NCI-H2227 treated with DMSO at 0.1 percent for 48 hours (cell line): ENCODE measurements around the gene PTPRM.
A peak's percentile ranks its signal among the peaks of the same experiment; 100 is the strongest.

Source experiments
- DNase-seq: peaks from one replicate; lab custom pipeline; 2025; lab: John Stamatoyannopoulos, UW

The PTPRM gene

GRCh38 chr18:8003878-8004675 is 437.0 kb downstream of the PTPRM start:
- DNase-seq: no peak

DNA sequence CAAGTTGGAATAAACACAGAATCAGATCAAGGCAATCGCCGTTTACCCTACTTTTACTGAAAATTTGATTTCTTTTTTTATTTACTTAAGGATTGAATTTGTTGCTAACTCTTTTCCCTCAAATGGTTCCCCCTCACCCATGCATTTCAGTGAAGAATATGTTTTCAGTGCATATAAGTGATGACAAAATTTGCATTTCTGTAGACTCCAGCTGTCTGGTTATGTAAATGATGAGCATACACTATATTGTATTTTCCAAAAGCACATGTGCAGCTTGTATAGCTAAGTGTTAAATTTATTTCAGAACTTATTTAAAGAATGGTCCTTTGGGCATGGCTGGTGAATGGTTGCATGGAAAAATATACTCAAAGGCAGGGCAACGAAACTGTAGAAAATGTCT is 437.7 kb downstream of the PTPRM start:
- no peak for DNase-seq

DNA sequence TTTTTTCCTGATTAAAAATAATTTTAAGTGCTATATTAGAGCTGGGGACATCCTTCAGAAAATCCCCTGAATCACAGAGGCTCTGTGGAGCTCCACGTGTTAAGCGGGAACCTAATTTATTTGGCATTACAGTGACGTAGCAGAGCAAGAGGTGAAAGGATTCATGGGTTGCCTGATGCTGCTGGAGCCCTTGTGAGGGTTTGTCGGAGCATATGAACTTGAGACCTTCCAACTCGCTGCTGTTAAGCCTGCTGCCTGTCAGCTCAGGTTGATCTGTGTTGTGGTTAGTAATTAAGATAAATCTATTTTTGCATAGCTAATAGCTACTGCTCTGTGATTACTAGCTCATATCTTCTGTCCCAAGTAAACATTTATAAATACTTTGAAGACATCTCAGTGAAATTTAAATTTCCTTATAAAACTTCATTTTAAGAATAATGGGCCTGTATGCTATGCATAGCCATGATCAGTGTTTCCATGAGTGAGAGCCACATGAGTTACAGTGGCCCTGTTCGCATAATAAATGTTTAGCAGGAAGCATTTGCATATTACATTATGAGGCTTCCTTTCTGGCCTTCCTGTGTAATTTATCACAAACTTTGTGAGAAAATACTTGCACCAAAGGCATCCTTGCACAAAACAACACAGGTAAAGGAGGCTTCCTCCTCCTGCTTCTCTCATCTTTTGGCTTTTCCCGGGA is 438.9 kb downstream of the PTPRM start:
- DNase-seq: no peak

DNA sequence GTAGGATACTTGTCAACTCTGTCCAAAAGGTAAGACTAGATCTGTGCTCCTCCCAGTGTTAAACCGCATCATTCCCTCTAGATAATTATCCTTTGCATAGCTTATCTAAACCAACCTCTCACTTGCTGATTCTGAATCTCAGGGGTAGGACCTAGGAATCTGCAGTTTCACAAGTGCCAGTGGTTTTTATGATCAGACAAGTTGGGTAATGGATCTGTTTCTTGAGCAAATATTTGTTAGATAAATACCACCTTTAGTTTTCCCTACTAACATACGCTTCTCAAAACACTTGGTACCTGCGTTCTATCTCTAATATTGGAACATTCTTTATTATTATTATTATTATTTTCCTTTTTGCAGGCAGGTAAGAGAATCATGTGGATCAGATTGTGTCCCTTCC is 439.9 kb downstream of the PTPRM start:
- DNase-seq: no peak

GRCh38 chr18:8008033-8008432 is 440.9 kb downstream of the PTPRM start:
- peak; percentile 24 for DNase-seq

GRCh38 chr18:8011361-8011760 is 444.2 kb downstream of the PTPRM start:
- DNase-seq: no peak

- no peak for DNase-seq
These were observed 444.8 kb downstream of the PTPRM start for GRCh38 chr18:8011906-8012305.

DNA sequence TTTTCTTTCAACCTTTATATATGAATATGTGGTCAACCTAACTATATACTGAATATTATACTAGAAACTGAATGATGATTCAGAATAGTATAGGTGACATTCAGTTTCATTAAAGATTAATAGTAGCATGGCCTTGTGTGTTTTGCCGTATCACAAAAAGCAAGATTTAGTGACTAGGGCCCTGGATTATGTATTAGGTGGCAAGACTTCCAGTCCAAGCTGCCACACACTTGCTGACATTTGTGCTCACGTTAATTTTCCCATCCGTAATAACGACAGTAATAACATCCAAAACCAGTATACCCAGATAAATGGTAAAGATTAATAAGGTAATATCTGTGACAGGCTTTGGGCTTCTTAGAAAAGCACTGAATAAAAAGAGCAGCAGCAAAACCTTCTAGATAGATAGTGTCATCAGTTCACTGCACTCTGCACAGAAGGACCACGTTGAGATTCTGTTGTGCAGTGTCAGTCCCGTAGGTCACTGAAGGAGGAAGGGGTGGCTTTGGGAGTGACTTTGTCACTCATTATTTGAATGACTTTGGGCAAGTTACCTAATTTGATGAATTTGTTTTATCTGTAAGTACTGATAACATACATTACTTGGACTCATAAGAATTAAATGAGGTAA is 451.7 kb downstream of the PTPRM start:
- DNase-seq: no peak

DNA sequence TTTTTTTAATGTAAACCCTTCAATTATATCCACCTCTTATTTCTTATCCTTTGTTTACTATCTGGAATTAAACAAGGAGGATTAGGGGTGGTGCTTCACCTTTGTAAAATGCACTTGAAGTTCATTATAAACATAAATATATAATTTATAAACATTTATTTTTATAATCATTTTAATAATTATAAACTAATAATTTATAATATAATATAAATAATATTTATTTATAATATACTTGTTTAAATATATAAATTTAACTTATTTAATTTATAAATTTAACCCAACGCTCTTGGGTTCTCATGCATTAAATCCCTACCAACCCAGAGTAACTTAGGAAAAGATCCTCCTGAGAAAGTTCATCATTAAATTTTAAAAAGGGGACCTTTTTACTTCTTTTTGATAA is 452.5 kb downstream of the PTPRM start:
- DNase-seq: no peak

DNA sequence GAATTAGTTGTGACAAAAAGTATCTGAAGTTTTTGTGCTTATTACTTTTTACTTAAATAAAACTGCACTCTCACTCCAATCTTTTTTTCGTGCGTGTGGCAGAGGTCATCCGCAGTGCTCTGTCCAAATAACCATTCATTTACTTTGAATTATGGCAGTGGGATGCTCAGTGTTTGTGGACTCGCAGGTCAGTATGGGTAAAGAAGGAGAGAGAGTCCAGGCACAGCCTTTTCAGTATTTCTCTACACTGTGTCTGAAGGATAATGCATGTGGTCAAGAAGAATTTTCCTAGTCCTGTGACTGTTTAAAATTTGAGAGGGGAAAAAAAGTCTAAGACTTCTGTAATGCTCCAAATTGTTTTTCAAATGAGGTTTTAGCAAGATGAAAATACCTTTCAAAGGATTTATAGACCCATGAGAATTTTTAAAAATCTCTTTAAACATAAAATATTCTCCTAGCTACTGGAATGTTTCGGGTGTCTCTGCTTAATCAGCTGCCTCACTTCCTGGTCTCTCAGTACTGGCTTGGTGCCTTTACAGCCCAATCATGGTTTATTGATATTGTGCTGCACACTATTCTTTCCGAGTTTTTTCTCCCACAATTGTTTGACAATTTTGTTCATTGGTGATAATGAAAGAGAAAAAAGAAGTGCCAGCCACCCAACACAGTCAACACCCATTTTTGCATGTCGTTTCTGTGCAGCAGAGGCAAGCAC is 453.2 kb downstream of the PTPRM start:
- DNase-seq: no peak

GRCh38 chr18:8029061-8029460 is 461.9 kb downstream of the PTPRM start:
- DNase-seq: no peak

DNA sequence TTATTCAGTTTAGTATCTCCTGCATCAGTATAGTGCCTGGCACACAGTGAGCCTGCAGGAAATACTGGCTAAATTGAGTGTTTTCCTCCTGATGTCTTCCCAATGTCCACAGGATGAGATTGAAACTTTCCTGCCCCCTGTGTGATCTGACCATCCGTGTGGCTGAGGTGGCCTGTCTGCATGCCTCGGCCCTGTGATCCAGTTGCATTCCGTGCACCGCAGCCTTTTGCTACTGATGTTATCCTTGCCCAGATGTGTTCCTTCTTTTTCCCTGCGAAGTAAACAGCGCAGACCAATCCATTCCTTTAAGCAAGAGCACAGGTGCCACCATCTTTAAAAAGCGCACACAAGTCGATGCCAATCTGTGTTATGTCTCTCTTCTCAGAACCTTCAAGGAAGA is 462.6 kb downstream of the PTPRM start:
- DNase-seq: no peak

- no peak for DNase-seq
These were observed 463.1 kb downstream of the PTPRM start for GRCh38 chr18:8030201-8030600.

DNA sequence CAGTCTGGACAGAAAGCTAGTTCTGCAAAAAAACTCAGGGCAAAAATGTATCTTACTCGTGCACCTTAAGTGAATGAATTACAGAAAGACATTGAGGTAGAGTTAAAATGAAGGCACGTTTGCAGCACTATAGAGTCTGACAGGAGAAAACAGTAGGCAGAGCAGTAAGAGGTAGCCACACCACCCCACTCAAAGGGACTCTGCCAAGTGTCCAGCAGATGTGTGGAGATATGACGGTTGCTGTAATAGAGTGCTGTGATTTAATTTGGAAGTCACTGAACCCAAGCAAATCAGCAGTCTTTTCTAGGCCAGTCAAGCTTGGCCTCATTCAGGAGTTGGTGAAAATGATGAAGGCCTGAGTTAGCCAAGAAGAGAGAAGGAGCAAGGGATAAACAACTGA is 464.4 kb downstream of the PTPRM start:
- no peak for DNase-seq

GRCh38 chr18:8034674-8035073 is 467.6 kb downstream of the PTPRM start:
- DNase-seq: no peak

DNA sequence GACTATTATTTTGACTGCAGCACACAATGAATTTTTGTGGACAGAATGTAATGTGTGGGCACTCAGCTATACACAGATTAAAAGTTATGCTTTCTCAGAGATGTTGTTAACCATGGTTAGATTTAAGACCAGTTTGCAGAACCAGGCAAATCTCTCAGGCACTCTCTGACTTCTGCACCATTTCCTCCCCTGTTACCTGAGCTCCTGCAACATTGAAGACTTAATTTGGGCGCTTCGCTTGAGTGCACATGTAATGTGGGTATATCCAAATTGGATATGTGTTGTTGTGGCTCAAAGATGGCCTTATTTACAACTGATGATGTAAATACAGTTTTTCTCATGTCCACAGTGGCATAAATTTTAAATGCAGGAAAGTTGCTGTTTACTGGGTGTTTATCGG is 469.4 kb downstream of the PTPRM start:
- DNase-seq: no peak

- no peak for DNase-seq
These were observed 470.2 kb downstream of the PTPRM start for GRCh38 chr18:8037296-8037695.

DNA sequence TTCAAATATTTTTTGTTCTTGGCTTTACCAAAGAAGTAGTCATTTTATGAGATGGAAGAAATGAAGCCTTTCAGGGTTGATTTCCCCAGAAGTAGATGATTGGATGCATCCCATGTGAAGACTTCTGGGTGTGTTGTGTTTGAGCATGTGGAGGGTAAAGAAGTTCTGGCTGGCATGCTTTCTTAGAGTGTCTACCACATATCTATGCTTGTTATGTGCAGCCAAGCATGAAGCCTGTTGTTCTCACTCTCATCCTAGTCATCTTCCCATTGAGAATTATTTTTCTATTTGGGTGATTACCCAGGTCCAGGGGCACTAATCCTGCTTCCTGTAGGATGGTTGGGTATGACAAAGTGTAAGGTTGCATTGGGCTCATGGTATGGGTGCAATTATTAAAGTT is 472.9 kb downstream of the PTPRM start:
- DNase-seq: no peak

DNA sequence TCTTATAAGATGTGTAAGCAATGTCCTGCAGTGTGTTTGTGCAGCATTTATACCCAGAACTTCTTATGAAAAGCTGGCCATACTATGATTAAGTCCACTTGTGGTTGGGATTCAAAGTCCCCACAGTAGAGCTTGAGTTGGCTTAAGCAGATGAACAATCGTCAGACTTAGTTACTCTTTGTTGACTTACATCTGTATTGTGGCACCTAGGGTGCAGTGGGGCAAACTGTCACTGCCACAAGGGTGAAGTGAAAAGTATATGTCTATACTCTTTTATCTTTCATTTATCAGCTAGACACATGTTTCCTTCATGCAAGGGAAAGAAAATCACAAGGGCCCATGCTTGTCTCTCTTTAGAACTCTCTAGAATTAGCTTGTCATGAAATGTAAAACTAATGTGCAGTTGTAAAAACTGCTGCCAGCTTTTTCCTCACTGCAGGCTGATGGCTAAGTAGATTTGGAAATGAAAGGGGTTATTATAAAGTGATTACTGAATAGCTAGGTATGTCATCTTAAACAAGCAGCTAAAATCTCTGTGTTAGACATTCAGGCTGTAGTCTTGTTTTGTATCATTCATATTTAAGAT is 474.5 kb downstream of the PTPRM start:
- peak; percentile 3 for DNase-seq

GRCh38 chr18:8044004-8044403 is 476.9 kb downstream of the PTPRM start:
- DNase-seq: no peak

DNA sequence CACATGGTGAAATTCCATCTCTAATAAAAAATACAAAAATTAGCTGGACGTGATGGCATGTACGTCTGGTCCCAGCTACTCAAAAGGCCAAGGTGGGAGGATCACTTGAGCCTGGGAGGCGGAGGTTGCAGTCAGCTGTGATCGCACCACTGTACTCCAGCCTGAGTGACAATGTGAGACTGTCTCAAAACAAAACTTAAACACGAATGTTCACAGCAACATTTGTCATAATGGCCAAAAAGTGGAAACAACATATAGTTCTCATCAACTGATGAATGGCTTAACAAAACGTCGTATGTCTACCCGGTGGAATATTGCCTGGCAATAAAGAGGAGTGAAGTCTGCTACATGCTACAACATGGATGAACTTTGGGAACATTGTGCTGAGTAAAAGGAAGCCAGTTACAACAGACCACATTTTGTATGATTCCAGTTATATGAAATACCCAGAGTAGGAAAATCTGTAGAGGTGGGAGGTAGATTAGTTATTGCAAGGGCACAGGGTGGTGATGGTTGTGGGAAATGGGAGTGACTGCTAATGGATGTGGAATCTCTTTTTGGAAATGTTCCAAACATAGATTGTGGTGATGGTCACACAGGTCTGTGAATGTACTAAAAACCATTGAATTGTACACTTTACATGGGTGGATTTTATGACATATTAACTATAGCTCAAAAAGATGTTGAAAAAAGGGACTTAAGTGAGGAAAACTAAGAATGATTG is 478.2 kb downstream of the PTPRM start:
- DNase-seq: no peak

GRCh38 chr18:8045884-8046281 is 478.8 kb downstream of the PTPRM start:
- DNase-seq: no peak
